ENCODE data around the gene ZBTB2.
"Not testable (repeated sequence)": the region's sequence is repeated elsewhere in the genome, so short reads cannot be mapped to it uniquely, and the experiment has no call there.

DNA sequence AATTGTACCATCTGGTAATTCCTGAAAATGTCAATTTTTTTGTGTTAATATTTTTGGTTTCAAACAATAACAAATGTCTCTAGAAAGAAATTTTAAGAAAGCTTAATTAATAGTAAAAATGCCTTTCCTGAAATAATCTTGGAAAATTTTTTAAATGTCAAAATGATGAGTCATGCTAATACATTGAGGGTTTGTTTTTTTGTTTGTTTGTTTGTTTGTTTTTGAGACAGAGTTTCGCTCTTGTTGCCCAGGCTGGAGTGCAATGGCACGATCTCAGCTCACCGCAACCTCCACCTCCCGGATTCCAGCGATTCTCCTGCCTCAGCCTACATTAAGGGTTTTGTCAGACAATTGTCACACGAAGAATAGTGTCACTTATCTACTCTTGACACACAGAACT is 34.4 kb downstream of the ZBTB2 start:
- TF ChIP-seq, protein P1, sequence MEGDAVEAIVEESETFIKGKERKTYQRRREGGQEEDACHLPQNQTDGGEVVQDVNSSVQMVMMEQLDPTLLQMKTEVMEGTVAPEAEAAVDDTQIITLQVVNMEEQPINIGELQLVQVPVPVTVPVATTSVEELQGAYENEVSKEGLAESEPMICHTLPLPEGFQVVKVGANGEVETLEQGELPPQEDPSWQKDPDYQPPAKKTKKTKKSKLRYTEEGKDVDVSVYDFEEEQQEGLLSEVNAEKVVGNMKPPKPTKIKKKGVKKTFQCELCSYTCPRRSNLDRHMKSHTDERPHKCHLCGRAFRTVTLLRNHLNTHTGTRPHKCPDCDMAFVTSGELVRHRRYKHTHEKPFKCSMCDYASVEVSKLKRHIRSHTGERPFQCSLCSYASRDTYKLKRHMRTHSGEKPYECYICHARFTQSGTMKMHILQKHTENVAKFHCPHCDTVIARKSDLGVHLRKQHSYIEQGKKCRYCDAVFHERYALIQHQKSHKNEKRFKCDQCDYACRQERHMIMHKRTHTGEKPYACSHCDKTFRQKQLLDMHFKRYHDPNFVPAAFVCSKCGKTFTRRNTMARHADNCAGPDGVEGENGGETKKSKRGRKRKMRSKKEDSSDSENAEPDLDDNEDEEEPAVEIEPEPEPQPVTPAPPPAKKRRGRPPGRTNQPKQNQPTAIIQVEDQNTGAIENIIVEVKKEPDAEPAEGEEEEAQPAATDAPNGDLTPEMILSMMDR (IDR thresholded peaks at IDR 0.05; ENCODE audit: borderline replicate concordance, extremely low read depth, low read length, poor library complexity, severe bottlenecking): not testable (repeated sequence)
- not testable (repeated sequence) for TF ChIP-seq EZH2 (IDR thresholded peaks at IDR 0.05; ENCODE audit: borderline replicate concordance, low read depth, low read length, severe bottlenecking)
